Inflammatory macrophage treated with lipopolysaccharide for 4 hours (primary cell): ENCODE measurements around the gene SLX1A.
A peak's percentile ranks its signal among the peaks of the same experiment; 100 is the strongest.
"Not testable (repeated sequence)": the region's sequence is repeated elsewhere in the genome, so short reads cannot be mapped to it uniquely, and the experiment has no call there.

Experiments used
- DNase-seq: peaks from one replicate; pipeline ENCODE4 v3.0.0-alpha.2; 2020

The SLX1A gene

DNA sequence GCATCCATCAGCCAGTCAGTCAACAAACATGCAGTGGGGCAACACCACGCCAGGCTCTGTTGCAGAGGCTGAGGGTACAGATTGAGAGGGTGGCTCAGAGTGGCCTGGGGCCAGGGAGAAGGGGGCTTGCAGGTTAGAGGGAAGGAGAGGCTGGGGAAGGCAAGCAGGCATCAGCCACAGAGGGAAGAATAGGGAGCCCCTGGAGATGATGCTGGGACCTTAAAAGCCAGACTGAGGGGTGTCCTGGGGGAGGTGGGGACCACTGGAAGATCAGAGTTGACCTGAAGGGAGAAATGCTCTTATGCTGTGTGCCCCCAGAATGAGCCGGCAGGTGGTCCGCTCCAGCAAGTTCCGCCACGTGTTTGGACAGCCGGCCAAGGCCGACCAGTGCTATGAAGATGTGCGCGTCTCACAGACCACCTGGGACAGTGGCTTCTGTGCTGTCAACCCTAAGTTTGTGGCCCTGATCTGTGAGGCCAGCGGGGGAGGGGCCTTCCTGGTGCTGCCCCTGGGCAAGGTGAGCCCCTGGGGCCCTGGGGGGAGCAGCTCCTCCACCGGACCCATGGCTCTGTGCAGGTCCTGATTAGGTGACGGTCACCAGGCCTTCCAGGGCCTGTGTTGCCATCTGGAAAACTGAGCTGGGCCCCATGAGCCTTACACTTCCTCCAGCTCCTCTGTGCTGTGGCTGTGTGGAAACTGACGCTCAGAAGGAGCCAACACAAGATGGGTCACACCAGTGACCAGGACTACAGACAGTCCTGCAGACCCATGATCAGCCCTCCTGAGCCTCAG, 8.6 kb upstream of the SLX1A start:
- DNase-seq: peak; percentile 54

DNA sequence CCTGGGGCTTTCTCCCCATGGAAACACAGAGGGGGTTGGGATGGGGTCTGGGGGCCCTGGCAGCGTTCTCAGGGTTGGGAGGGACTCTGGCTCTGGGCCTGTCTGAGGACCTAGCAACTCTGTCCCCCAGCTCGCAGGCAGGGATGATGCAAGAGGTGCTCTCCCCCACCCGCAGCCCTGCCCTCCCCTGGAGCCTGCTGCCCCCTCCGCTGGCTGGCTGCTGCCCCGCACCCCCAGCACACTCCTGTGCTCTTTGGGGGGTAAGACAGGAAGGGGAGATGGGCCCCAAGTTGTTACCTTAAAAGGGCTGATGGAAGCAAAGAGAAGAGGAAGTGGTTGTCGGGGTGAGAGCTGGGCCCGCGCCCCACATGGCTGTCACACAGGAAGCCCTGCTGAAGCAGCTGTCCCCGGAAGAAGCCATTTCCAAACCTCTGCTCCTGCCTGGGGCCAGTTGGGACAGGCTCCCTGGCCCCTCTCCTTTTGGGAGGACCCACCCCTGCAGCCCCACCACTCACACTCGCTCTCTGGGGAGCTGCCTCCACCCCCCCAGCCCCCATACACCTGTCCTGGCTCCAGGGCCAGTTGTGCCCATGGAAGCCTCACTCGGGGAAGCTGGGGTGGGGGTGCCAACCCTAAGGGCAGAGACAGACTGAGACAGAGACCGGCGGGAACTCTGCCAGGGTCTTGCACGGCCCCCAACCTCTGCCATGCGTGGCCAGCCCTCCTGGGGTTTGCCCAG, 7.8 kb upstream of the SLX1A start:
- peak; percentile 67 for DNase-seq

DNA sequence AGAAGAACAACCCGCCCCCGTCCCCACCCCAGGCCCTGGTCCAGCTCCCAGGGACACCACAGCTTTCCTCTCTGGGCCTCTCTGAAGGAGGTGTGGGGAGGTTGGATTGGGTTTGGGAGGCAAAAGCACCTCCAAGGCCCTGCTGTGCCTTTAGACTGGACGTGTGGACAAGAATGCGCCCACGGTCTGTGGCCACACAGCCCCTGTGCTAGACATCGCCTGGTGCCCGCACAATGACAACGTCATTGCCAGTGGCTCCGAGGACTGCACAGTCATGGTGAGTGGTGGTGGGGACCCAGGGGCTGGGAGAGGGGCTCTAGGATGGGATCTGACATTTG, 7.3 kb upstream of the SLX1A start:
- DNase-seq: no peak

DNA sequence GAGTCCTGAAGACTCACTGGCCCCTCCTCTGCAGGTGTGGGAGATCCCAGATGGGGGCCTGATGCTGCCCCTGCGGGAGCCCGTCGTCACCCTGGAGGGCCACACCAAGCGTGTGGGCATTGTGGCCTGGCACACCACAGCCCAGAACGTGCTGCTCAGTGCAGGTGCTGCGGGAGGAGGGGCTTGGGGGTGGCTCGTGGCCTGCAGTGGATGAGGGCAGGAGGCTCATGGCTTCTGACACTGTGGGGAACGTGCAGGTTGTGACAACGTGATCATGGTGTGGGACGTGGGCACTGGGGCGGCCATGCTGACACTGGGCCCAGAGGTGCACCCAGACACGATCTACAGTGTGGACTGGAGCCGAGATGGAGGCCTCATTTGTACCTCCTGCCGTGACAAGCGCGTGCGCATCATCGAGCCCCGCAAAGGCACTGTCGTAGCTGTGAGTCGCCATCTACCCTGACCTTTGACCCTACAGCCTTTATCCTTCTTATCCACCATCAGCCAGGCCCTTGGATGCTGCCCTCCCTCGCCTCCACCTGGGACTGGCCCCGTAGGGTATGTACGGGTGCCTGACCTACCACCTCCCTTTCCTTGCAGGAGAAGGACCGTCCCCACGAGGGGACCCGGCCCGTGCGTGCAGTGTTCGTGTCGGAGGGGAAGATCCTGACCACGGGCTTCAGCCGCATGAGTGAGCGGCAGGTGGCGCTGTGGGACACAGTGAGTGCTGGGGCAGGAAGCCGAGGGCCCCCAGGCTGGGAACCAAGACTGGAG, 6.7 kb upstream of the SLX1A start:
- DNase-seq: peak; percentile 78

DNA sequence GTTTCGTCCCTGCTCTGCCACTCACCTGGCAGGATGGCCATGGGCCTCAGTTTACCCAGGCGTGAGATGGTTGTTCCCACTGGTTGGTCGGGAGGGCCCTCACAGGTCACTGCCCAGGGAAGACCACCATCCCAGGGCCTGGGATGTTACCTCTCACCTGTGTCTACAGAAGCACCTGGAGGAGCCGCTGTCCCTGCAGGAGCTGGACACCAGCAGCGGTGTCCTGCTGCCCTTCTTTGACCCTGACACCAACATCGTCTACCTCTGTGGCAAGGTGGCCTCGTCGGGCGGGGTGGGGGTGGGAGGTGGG, 6.2 kb upstream of the SLX1A start:
- no peak for DNase-seq

DNA sequence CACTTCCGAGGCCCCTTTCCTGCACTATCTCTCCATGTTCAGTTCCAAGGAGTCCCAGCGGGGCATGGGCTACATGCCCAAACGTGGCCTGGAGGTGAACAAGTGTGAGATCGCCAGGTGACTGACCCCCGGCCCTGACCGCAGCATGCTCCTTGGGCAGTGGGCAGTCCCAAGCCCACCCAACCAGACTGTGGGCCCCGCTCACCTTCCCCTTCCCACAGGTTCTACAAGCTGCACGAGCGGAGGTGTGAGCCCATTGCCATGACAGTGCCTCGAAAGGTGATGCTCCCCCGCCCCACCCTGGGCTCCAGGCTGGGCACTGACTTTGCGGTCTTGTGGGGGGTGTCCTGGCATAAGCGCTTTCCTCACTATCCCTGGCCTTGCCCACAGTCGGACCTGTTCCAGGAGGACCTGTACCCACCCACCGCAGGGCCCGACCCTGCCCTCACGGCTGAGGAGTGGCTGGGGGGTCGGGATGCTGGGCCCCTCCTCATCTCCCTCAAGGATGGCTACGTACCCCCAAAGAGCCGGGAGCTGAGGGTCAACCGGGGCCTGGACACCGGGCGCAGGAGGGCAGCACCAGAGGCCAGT, 5.6 kb upstream of the SLX1A start:
- DNase-seq: no peak

DNA sequence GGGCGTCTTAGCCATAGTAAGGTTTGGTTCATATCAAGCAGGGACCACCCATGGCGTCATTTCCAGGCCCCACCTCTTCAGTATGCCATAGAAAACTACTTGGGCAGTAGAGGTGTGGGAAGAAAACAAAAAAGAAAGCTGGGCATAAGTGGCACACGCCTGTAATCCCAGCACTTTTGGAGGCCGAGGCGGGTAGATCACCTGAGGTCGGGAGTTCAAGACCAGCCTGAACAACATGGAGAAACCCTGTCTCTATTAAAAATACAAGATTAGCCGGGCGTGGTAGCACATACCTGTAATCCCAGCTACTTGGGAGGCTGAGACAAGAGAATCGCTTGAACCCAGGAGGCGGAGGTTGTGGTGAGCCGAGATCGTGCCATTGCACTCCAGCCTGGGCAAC, 2.5 kb upstream of the SLX1A start:
- DNase-seq: not testable (repeated sequence)

DNA sequence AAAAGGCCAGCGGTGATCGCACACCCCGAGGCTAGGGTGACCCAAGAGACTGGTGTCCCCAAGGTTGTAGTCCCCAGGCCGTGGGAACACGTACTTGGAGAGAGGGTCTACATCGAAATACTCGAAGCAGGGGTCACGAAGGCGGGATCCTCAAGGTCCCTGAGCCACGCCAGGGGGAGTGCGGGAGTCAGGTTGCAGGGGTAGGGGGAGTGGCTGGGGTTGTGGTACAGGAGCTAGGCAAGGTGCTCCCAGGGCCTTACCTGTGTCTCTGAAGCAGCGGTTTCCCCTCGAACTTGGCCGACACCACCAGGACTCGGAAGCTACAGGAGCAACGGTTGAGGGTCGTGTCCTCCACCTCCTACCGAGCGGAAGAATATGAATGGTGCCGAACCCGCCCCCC, 577 bp upstream of the SLX1A start:
- DNase-seq: not testable (repeated sequence)

DNA sequence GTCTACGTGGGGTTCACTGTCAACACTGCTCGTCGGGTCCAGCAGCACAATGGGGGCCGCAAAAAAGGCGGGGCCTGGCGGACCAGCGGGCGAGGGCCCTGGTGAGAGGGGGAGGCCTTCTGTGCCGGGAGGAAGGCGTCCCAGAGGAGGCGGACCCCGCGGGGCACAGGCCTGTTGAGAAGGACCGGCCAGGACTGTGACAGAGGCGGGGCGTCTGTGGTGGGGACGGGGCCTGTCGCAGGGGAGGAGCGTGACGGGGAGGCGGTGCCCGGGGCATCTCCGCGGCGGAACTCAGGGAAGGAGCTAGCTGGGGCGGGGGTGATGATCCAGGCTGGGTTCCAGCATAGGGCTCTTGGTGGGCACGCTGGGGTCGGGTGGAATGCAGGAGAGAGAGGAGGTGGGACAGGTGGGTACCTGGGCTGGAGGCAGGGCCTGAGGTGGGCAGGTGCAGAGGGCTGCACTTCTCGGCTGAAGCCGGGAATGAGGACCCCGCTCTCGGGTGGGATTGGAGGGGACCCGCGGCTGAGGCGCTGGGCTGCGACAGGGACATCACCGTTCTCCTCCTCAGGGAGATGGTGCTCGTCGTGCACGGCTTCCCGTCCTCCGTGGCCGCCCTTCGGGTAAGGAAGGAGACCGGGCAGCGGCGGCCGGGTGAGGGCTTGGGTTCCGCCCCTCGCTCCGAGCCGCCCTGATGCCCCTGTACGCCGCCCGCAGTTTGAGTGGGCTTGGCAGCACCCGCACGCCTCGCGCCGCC, 674 bp downstream of the SLX1A start:
- DNase-seq: not testable (repeated sequence)

DNA sequence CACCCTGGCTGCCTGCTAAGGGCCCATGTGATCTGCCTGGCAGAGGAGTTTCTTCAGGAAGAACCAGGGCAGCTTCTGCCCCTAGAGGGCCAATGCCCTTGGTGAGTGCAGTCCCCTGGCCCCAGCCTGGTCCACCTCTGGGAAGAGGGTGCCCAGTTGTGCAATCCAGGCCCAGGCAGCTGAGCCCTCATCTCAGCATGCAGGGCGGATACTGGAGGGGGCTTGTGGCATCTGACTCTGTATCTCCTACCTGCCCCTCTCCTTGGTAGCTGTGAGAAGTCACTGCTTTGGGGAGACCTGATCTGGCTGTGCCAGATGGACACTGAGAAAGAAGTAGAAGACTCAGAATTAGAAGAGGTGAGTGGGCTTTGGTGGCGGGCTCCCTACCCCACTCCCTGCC, 3.3 kb downstream of the SLX1A start:
- not testable (repeated sequence) for DNase-seq

DNA sequence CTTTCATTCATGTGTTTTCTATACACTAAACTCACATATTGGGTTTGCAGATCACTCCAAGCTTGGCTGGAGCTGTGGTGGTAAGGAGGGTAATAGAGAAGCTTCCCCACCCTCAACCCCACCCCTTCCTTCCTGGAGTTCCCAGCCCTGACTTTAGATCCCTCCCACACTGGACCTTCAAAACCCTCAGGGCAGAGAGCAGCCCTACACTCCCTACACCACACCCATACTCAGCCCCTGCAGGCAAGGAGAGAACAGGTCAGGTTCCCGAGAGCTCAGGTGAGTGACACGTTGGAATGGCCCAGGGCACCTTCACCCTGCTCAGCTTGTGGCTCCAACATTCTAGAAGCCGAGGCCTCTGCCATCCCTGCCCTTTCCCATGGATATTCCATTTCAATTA, 5.4 kb downstream of the SLX1A start, which contains the start of gene SULT1A3:
Gene SULT1A3, plus strand, starts transcription at position 207 of the 400 bp plus-strand sequence. CDS start 1,474 bp downstream, outside the sequence.
- DNase-seq: not testable (repeated sequence)

DNA sequence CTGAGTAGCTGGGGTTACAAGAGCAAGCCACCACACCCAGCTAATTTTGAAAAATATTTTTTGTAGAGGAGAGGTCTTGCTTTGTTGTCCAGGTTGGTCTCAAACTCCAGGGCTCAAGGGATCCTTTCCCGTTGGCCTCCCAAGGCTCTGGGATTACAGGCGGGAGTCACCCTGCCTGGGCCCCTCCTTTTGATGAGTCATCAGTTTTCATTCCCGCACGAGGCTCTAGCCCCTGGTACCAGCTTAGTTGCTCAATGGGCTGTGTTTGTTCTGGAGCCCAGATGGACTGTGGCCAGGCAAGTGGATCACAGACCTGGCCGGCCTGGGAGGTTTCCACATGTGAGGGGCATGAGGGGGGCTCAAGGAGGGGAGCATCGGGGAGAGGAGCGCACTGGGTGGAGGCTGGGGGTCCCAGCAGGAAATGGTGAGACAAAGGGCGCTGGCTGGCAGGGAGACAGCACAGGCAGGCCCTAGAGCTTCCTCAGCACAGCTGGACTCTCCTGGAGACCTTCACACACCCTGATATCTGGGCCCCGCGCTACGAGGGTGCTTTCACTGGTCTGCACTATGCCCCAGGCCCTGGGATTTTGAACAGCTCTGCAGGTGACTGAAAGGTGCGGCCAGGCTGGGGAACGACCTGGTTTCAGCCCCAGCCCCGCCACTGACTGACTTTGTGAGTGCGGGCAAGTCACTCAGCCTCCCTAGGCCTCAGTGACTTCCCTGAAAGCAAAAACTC, 6.1 kb downstream of the SLX1A start:
- not testable (repeated sequence) for DNase-seq

DNA sequence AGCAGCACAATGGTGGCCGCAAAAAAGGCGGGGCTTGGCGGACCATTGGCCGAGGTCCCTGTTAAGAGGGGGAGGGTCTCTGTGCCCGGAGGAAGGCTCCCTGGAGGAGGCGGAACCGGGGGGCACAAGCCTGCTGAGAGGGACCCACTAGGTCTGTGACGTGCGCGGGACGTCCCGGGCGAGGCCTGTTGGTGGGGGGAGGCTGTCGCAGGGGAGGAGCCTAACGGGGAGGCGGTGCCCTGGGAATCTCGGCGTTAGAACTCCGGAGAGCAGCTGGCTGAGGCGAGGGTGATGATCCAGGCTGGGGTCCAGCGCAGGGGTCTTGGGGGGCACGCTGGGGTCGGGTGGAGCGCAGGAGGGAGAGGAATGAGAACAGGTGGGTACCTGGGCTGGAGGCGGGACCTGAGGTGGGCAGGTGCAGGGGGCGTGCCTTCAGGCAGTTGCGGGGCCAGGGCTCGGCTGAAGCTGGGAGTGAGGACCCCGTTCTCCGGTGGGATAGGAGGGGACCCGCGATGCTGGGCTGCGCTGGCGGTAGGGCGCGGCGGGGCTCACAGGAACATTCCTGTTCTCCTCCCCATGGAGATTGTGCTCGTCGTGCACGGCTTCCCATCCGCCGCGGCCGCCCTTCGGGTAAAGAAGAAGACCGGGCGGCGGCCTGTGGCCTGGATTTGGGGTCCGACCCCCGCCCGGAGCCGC, 12.0 kb downstream of the SLX1A start:
- DNase-seq: not testable (repeated sequence)

DNA sequence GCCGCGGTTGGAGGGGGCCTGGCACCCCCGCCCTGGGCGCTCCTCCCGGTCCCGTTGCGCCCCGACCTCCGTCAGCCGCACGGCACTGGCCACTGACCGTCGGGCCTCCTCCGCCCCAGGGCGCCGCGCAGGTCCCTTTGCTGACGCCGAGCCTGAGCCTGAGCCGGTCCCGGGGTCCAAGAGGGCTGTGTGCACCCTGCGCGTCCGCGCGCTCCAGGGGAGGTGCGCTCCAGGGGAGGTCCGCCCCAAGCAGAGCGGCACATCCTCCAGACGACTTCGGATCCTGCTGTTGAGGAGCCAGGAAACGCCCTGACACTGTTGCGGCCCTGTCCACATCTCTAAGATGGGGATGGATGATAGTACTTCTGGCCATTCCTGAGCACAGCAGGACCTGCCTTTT, 12.6 kb downstream of the SLX1A start:
- DNase-seq: not testable (repeated sequence)

DNA sequence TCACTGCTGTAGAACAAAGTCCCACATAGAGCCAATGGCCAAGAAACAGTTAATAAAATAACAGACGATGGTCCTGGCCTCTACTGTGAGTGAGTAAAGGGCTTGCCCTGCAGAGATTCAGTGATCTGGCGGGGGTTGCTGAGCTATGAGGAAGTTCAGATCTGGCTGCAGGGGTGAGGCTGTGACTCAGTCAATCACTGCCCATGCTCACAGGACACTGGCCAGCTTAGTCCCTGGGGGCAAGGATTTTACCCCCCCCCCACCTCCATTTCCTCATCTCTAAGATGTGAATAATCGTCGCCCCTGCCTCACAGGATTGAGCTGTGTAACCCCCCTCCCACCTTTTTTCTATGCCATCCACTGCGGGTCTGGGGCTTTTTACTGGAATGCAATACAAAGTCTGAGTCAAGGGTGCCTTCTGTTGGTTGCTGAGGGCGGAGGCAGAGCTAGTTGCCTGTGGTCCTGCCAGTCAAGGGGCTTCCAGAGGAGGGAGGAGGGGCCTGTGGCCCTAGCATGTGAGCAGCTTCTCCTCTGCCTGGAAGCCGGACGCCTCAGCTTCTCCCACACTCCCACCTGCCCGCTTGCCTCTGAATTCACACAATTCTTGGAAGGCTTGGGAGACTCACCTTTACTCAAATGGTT, 13.5 kb downstream of the SLX1A start:
- not testable (repeated sequence) for DNase-seq

DNA sequence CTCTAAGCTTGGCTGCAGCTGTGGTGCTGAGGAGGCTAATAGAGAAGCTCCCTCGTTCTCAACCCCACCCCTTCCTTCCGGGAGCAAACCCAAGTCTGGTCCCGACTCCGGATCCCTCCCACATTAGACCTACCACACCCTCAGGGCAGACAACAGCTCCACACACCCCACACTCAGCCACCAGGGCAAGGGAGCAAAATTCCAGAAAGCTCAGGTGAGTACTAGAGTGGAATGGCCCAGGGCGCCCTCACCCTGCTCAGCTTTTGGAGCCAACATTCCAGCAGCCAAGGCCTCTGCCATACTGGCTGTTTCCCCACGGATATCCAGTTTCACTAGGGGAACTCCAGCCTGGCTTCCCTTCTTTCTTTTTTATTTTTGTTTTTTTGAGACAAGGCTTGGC, 15.4 kb downstream of the SLX1A start:
- not testable (repeated sequence) for DNase-seq

DNA sequence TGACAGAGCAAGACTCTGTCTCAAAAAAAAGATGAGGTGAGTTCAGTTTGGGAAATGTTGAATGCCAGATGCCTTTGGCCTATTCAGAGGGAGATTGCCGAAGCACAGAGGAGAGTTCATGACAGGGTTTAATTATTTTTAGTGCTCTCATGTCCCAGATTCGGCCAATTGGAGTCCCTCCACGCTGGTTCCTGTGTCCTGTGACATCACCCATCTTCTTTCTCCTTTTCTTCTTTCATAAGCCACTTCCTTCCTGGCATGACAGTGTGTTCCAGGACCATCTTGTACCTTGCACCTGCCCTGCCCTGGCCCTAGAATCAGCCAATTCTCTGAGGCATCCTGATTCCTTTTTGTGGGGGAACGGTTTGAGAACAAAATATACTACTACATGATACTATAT, 17.7 kb downstream of the SLX1A start:
- DNase-seq: not testable (repeated sequence)

DNA sequence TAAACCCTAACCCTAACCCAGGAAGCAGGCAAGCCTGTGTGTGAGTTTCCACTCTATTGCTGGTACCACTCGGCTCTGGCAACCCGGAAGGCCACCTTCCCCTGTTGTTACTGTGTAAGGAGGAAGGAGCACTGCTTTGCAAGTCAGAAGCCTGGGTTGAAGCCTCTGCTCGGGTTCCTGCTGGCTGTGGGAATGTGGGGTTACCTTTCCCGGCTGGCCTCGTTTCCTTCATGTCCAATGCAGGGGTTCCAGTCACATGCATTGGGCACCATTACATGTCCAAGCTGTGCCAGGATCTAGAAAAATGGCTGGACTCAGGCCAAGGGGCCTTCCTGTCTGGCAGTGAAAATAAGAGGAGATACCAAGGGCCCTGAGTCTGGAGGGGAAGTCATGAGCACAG, 23.4 kb downstream of the SLX1A start:
- DNase-seq: not testable (repeated sequence)
